ENCODE measurements around the gene NXF1.
A peak's percentile ranks its signal among the peaks of the same experiment; 100 is the strongest.
"Not testable (repeated sequence)": the region's sequence is repeated elsewhere in the genome, so short reads cannot be mapped to it uniquely, and the experiment has no call there.

Gene NXF1

GRCh38 chr11:62831520-62832335, 26.5 kb upstream of the NXF1 start, which contains the start of gene STX5:
TSS of gene STX5 (minus strand) at chr11:62832051. CDS start at chr11:62831243, 808 bp downstream.
- peak; percentile 99 to 100 (median 100) for DNase-seq

GRCh38 chr11:62830904-62831519, 25.8 kb upstream of the NXF1 start:
- DNase-seq = peak in 1 of 3 donors; percentile 35

- DNase-seq = not testable (repeated sequence)
These were observed 22.9 kb upstream of the NXF1 start for GRCh38 chr11:62828130-62828529.

GRCh38 chr11:62823677-62824076, 18.4 kb upstream of the NXF1 start:
- no peak for DNase-seq

GRCh38 chr11:62817129-62817528, 11.9 kb upstream of the NXF1 start:
- peak in 1 of 3 donors; percentile 29 for DNase-seq

- DNase-seq = peak; percentile 44 to 63 (median 62)
These were observed 11.3 kb upstream of the NXF1 start for GRCh38 chr11:62816557-62816956.

GRCh38 chr11:62811659-62812058, 6.4 kb upstream of the NXF1 start:
- no peak for DNase-seq

GRCh38 chr11:62810748-62811147, 5.5 kb upstream of the NXF1 start:
- DNase-seq = no peak

- peak; percentile 92 to 95 (median 92) for DNase-seq
These were observed 1.4 kb upstream of the NXF1 start for GRCh38 chr11:62806611-62807121.

- DNase-seq = peak in 2 of 3 donors; percentile 34 to 43
These were observed 761 bp upstream of the NXF1 start for GRCh38 chr11:62805961-62806441.

GRCh38 chr11:62804310-62805075, 747 bp downstream of the NXF1 start:
- peak; percentile 58 to 66 (median 60) for DNase-seq

- DNase-seq = no peak
These were observed 4.2 kb downstream of the NXF1 start for GRCh38 chr11:62801071-62801470.

- DNase-seq = no peak
These were observed 5.8 kb downstream of the NXF1 start for GRCh38 chr11:62799486-62799885.

GRCh38 chr11:62796281-62796680, 9.0 kb downstream of the NXF1 start:
- DNase-seq = no peak

GRCh38 chr11:62794201-62794775, 11.0 kb downstream of the NXF1 start:
- DNase-seq = no peak

GRCh38 chr11:62792202-62792575, 13.1 kb downstream of the NXF1 start:
- DNase-seq = no peak

- DNase-seq = peak; percentile 83 to 95 (median 88)
These were observed 13.6 kb downstream of the NXF1 start, which contains the start of gene TMEM223 for GRCh38 chr11:62791501-62792201. TSS of gene TMEM223 (minus strand) at chr11:62792006. CDS start at chr11:62791994, 12 bp downstream.

GRCh38 chr11:62789576-62789975, 15.7 kb downstream of the NXF1 start:
- no peak for DNase-seq

GRCh38 chr11:62788991-62789390, 16.2 kb downstream of the NXF1 start:
- no peak for DNase-seq

GRCh38 chr11:62787005-62787759, 18.1 kb downstream of the NXF1 start, which contains the start of gene TMEM179B:
TSS of gene TMEM179B (plus strand) at chr11:62787402. CDS start at chr11:62787432, 30 bp downstream.
- peak; percentile 100 for DNase-seq
